Kidney (tissue), 14 donors: ENCODE results near the gene XAB2. TPM values are rescaled to one million over a fixed set of nuclear protein-coding genes. Genes with fewer than 3 reads are reported as not detected.

Experiments
- DNase-seq, 5 donors: peaks; one replicate each; pipeline ENCODE4 v3.0.0-alpha.2; 2013 to 2020
- FAIRE-seq: peaks from 2 replicates; lab custom pipeline; 2012; peaks lifted over from hg19 to GRCh38; lab: Jason Lieb, UNC
- H3K27ac ChIP-seq, 2 donors: one replicate each; pipeline ENCODE4 v1.7.0; 2013; ENCODE audit warnings: low read depth in 2 of 2, low read length in 2 of 2, inconsistent platforms in 1 of 2
- H3K27me3 ChIP-seq: one replicate; pipeline ENCODE4 v1.7.1; 2013; ENCODE audit warnings: low read length, inconsistent platforms; ENCODE audit not compliant: control insufficient read depth, insufficient read depth
- H3K36me3 ChIP-seq, 3 donors: one replicate each; pipeline versions ENCODE4 v1.7.0 to v1.7.1; 2013; ENCODE audit warnings: low read length in 3 of 3, control low read depth in 1 of 3, inconsistent platforms in 1 of 3; ENCODE audit not compliant: insufficient read depth in 3 of 3, control insufficient read depth in 2 of 3
- H3K4me1 ChIP-seq, 3 donors: one replicate each; pipeline versions ENCODE4 v1.7.0 to v1.7.1; 2013; ENCODE audit warnings: low read length in 3 of 3, inconsistent platforms in 1 of 3, low read depth in 1 of 3; ENCODE audit not compliant: control insufficient read depth in 2 of 3, insufficient read depth in 2 of 3
- H3K4me3 ChIP-seq, 3 donors: one replicate each; pipeline versions ENCODE4 v1.7.0 to v1.8.1; 2013; ENCODE audit warnings: low read length in 3 of 3, control low read depth in 1 of 3, inconsistent platforms in 1 of 3
- H3K9ac ChIP-seq, 3 donors: one replicate each; pipeline versions ENCODE4 v1.7.0 to v1.7.1; 2013; ENCODE audit warnings: low read length in 3 of 3, control low read depth in 1 of 3, inconsistent platforms in 1 of 3
- H3K9me3 ChIP-seq, 3 donors: one replicate each; pipeline versions ENCODE4 v1.7.0 to v1.7.1; 2013; ENCODE audit warnings: low read length in 3 of 3, control low read depth in 1 of 3, inconsistent platforms in 1 of 3; ENCODE audit not compliant: control insufficient read depth in 2 of 3, insufficient read depth in 1 of 3
- CTCF ChIP-seq: IDR thresholded peaks from 3 replicates; pipeline ENCODE4 v1.5.1; 2012; ENCODE audit warnings: mild to moderate bottlenecking, moderate library complexity, borderline replicate concordance; ENCODE audit not compliant: insufficient read depth; ENCODE audit errors: extremely low read depth
- intact Hi-C: fragments of 100-400 bp; cut with DNase I; formaldehyde crosslinking; loops from one replicate; pipeline ENCODE4 v1.11.1; 2022
- polyA plus RNA-seq: library from polyadenylated mRNA; stranded (reverse); fragments of 350-450 nt; fragmentation: Illumina TruSeq; extraction: RNeasy Lipid Tissue Mini Kit (QIAGEN cat#74804); gene quantifications from one replicate; pipeline ENCODE4 v1.2.3, GENCODE V29; 2014; ENCODE audit warnings: low read depth, low replicate concordance; ENCODE audit not compliant: insufficient read depth
- total RNA-seq: library from RNA; stranded (reverse); fragmentation: NEBNext Ultra II Directional; extraction: Animal tissue kit (Norgen Biotek cat#: 25700); gene quantifications from one replicate; pipeline ENCODE4 v1.2.1, GENCODE V29; 2021
- donor health status: control.
- donor health status: control.
- donor health status: control.
- donor health status: control.
- donor health status: control.
- donor health status: DM: yes; HTN: yes; CAD: no.
- donor health status: Normal renal cell carcinoma (clear cell type).

The XAB2 gene
- total and polyA plus RNA-seq, 2 donors from 2014 or later = 34.2 to 44.4 TPM

GRCh38 chr19:7625763-7626372, 3.5 kb downstream of the XAB2 start:
- no peak for TF ChIP-seq CTCF
- FAIRE-seq (no peak), DNase-seq (no peak)
- H3K27me3 ChIP-seq = no peaks in the 10 kb centered on the region
- no peaks in the 10 kb centered on the region for H3K9me3 ChIP-seq
- intact Hi-C loops = no loop called here
- no peak overlapping the region for H3K4me3 ChIP-seq
- no peak overlapping the region for H3K9ac ChIP-seq
- peaks cover 0 to 21% (median 7%) of the 10 kb centered on the region in 3 donors for H3K4me1 ChIP-seq
- H3K36me3 ChIP-seq = peaks cover 6 to 44% (median 18%) of the 10 kb centered on the region in 3 donors
- no peak overlapping the region for H3K27ac ChIP-seq

GRCh38 chr19:7624810-7625209, 4.5 kb downstream of the XAB2 start:
- H3K36me3 ChIP-seq = peaks cover 6 to 44% (median 20%) of the 10 kb centered on the region in 3 donors
- no peak for DNase-seq

GRCh38 chr19:7623725-7624603, 5.4 kb downstream of the XAB2 start:
- DNase-seq = no peak
- TF ChIP-seq CTCF = no peak
- FAIRE-seq = no peak
- no peaks in the 10 kb centered on the region for H3K27me3 ChIP-seq
- no peaks in the 10 kb centered on the region for H3K9me3 ChIP-seq
- intact Hi-C loops = no loop called here
- no peak overlapping the region for H3K27ac ChIP-seq
- no peak overlapping the region for H3K4me3 ChIP-seq
- no peak overlapping the region for H3K9ac ChIP-seq
- H3K36me3 ChIP-seq = peaks cover 6 to 44% (median 20%) of the 10 kb centered on the region in 3 donors
- peaks cover 0 to 20% (median 0%) of the 10 kb centered on the region in 3 donors for H3K4me1 ChIP-seq

More at GRCh38 chr19:7624810-7625209, 4.5 kb downstream of the XAB2 start:
- Histone ChIP-seq H3K27ac (no peak overlapping the region), H3K9ac (no peak overlapping the region), H3K4me3 (no peak overlapping the region), H3K27me3 (no peaks in the 10 kb centered on the region), H3K4me1 (peaks cover 0 to 15% (median 0%) of the 10 kb centered on the region in 3 donors), H3K9me3 (no peaks in the 10 kb centered on the region)
- no peak for TF ChIP-seq CTCF
- no peak for FAIRE-seq
- intact Hi-C loops = no loop called here
